B cell (primary cell): ENCODE measurements around the gene NPL. TPM values are rescaled to one million over a fixed set of nuclear protein-coding genes. Genes with fewer than 3 reads are reported as not detected.

Experiments
- ATAC-seq: fragments of 200-7000 bp; cut with Tn5 transposase; one replicate; pipeline ENCODE4 v1.10.0; 2021; ENCODE audit warnings: low read depth, mild to moderate bottlenecking, moderate number of reproducible peaks, moderate library complexity
- CTCF ChIA-PET: fragments of 350-600 bp; sonication (Branson Sonifier 250); formaldehyde crosslinking; loops from one replicate; lab custom pipeline; 2021; ENCODE audit warnings: antibody characterized with exemption, inconsistent platforms; lab: Charles Lee
- POLR2A ChIA-PET: fragments of 350-600 bp; sonication (Branson Sonifier 250); formaldehyde crosslinking; loops from one replicate; lab custom pipeline; 2021; ENCODE audit warnings: antibody characterized with exemption; lab: Charles Lee
- DNase-seq: peaks from one replicate; pipeline ENCODE4 v3.0.0; 2013
- H2AFZ ChIP-seq: 2 replicates; pipeline ENCODE4 v1.6.1; 2012; ENCODE audit warnings: mild to moderate bottlenecking, low read depth, low read length; ENCODE audit not compliant: insufficient read depth, poor library complexity, severe bottlenecking
- H3K27ac ChIP-seq, 2 donors: 1 replicate in 1 of 2; 2 replicates in 1 of 2; pipeline ENCODE4 v1.5.1; 2012 to 2013; ENCODE audit warnings: low read length in 2 of 2, mild to moderate bottlenecking in 2 of 2, moderate library complexity in 1 of 2
- H3K27me3 ChIP-seq, 4 experiments: fragments of 200-600 bp in 1 of 4; sonication (generic) in 1 of 4; replicated peaks in 1 of 4; 1 replicate in 2 of 4; 2 replicates in 2 of 4; pipeline versions ENCODE4 v1.6.1 to v1.7.0; 2013 to 2016; ENCODE audit warnings: low read length in 3 of 4, mild to moderate bottlenecking in 2 of 4, mixed read lengths in 1 of 4, moderate library complexity in 1 of 4; ENCODE audit not compliant: insufficient read depth in 4 of 4, control insufficient read depth in 3 of 4; ENCODE audit errors: control extremely low read depth in 1 of 4
- H3K36me3 ChIP-seq, 2 experiments: replicated peaks in 1 of 2; 1 replicate in 1 of 2; 2 replicates in 1 of 2; pipeline versions ENCODE4 v1.6.1 to v1.7.1; 2013; ENCODE audit warnings: low read length in 1 of 2; ENCODE audit not compliant: insufficient read depth in 2 of 2, control insufficient read depth in 1 of 2; ENCODE audit errors: control extremely low read depth in 1 of 2, extremely low read depth in 1 of 2
- H3K4me1 ChIP-seq, 2 donors: fragments of 200-600 bp in 1 of 2; sonication (generic) in 1 of 2; 1 replicate in 1 of 2; 2 replicates in 1 of 2; pipeline versions ENCODE4 v1.5.1 to v1.6.1; 2013 to 2017; ENCODE audit warnings: low read length in 2 of 2; ENCODE audit not compliant: control insufficient read depth in 2 of 2, insufficient read depth in 2 of 2
- H3K4me2 ChIP-seq: replicated peaks from 2 replicates; pipeline ENCODE3; 2012; ENCODE audit warnings: mild to moderate bottlenecking, low read depth, low read length; ENCODE audit not compliant: poor library complexity, severe bottlenecking
- H3K4me3 ChIP-seq, 5 experiments: fragments of 200-600 bp in 1 of 5; sonication (generic) in 1 of 5; 1 replicate in 3 of 5; 2 replicates in 2 of 5; pipeline versions ENCODE4 v1.5.1 to v1.7.0; 2011 to 2016; ENCODE audit warnings: low read length in 4 of 5, mild to moderate bottlenecking in 4 of 5, low read depth in 2 of 5, control low read depth in 1 of 5, moderate library complexity in 1 of 5; ENCODE audit not compliant: insufficient read depth in 1 of 5; ENCODE audit errors: control extremely low read depth in 1 of 5, extremely low read depth in 1 of 5
- H3K79me2 ChIP-seq: fragments of 200-600 bp; sonication (generic); one replicate; pipeline ENCODE4 v1.6.0; 2016; ENCODE audit warnings: low read length; ENCODE audit not compliant: control insufficient read depth, insufficient read depth
- H3K9ac ChIP-seq: fragments of 200-600 bp; sonication (generic); 2 replicates; pipeline ENCODE4 v1.6.1; 2017; ENCODE audit warnings: mild to moderate bottlenecking, low read length, moderate library complexity
- H3K9me3 ChIP-seq, 3 donors: one replicate each; pipeline versions ENCODE4 v1.6.1 to v1.7.1; 2013; ENCODE audit warnings: low read length in 2 of 3; ENCODE audit not compliant: control insufficient read depth in 2 of 3, insufficient read depth in 1 of 3; ENCODE audit errors: control extremely low read depth in 1 of 3
- H4K20me1 ChIP-seq: 2 replicates; pipeline ENCODE4 v1.6.0; 2012; ENCODE audit warnings: mild to moderate bottlenecking, low read length; ENCODE audit not compliant: insufficient read depth, control insufficient read depth, poor library complexity, severe bottlenecking
- H3K27ac Mint-ChIP-seq: one replicate; pipeline ENCODE4 v1.8.0; 2021; ENCODE audit warnings: mixed read lengths
- H3K27me3 Mint-ChIP-seq: one replicate; pipeline ENCODE4 v1.8.0; 2021; ENCODE audit warnings: mixed read lengths
- H3K4me1 Mint-ChIP-seq: one replicate; pipeline ENCODE4 v1.8.0; 2021; ENCODE audit warnings: mixed read lengths
- H3K4me3 Mint-ChIP-seq: one replicate; pipeline ENCODE4 v1.8.0; 2021; ENCODE audit warnings: mixed read lengths
- H3K9me3 Mint-ChIP-seq: one replicate; pipeline ENCODE4 v1.8.0; 2022; ENCODE audit warnings: mixed read lengths; ENCODE audit not compliant: insufficient read depth
- EZH2 ChIP-seq: IDR thresholded peaks from 2 replicates; pipeline ENCODE4 v1.6.1; 2012; ENCODE audit warnings: borderline replicate concordance, low read depth, mild to moderate bottlenecking, moderate library complexity, low read length; ENCODE audit not compliant: insufficient read depth, poor library complexity, severe bottlenecking
- WGBS: methylation state at CpG from one replicate; pipeline ENCODE4 v1.1.5; 2013; ENCODE audit warnings: missing lambda C conversion rate; ENCODE audit not compliant: insufficient coverage; 5-methylcytosine and 5-hydroxymethylcytosine counted together
- intact Hi-C: fragments of 100-400 bp; cut with micrococcal nuclease; formaldehyde crosslinking; loops from one replicate; pipeline ENCODE4 v1.10.0; 2022
- polyA plus RNA-seq: library from polyadenylated mRNA; depleted of rRNA; stranded (reverse); fragments of >200 nt; gene quantifications from 2 replicates; pipeline ENCODE4 v1.2.3, GENCODE V29; 2012
- total RNA-seq, 2 donors: library from RNA; stranded (reverse); fragments of 120-200 nt in 1 of 2; gene quantifications; 1 replicate in 1 of 2; 2 replicates in 1 of 2; pipeline versions ENCODE4 v1.2.3 to v1.2.4, GENCODE V29; 2013 to 2022
- TF ChIP-seq, protein P1 (sequence below): fragments of 200-600 bp; IDR thresholded peaks from one replicate; pipeline ENCODE4 v1.8.0; 2022; ENCODE audit warnings: antibody characterized with exemption, mild to moderate bottlenecking

The NPL gene
- total and polyA plus RNA-seq, 2 donors (not counting 1 experiment from before 2014, with no cell fraction given): 3.4 to 5.9 TPM

DNA sequence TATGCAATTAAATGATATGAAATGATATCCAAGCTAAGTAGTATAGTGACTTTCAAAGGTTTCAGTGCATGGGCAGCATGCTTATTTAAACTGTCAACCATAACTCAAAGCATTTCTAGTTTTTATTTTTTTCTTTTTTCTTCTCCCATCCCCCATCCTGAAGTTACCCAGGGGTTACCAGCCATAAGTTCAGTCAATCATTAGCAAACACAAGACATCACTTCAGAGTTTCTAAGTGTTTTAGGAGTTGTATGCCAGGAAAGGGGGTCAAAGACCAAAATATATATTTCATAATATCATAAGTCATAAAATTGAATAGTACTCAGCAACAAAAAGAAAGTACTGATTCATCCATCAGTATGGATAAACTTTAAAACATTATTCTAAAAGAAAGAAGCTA, 78.3 kb downstream of the NPL start:
- ChIA-PET POLR2A (no interaction called here), CTCF (no interaction called here)
- H3K27ac Mint-ChIP-seq: no peak overlapping the region

DNA sequence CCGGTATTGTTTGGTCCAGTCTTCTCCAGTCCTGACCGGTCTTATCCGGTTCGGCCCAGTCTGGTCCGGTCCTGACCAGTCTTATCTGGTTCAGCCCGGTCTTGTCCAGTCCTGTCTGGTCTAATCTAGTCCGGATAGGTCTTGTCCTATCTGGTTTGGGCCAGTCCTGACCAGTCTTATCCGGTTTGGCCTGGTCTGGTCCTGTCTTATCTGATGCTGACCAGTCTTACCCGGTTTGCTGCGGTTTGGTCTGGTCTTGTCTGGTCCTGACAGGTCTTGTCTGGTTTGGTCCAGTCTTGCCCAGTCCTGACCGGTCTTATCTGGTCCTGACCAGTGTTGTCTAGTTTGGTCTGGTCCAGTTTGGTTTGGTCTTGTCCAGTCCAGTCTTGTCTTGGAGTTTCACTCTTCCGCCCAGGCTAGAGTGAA, 79.7 kb downstream of the NPL start:
- no peak overlapping the region for H3K4me2 ChIP-seq
- H3K9me3 ChIP-seq: no peaks in the 10 kb centered on the region
- no peaks in the 10 kb centered on the region for H3K79me2 ChIP-seq
- DNase-seq: peak; percentile 19
- TF ChIP-seq, protein P1, sequence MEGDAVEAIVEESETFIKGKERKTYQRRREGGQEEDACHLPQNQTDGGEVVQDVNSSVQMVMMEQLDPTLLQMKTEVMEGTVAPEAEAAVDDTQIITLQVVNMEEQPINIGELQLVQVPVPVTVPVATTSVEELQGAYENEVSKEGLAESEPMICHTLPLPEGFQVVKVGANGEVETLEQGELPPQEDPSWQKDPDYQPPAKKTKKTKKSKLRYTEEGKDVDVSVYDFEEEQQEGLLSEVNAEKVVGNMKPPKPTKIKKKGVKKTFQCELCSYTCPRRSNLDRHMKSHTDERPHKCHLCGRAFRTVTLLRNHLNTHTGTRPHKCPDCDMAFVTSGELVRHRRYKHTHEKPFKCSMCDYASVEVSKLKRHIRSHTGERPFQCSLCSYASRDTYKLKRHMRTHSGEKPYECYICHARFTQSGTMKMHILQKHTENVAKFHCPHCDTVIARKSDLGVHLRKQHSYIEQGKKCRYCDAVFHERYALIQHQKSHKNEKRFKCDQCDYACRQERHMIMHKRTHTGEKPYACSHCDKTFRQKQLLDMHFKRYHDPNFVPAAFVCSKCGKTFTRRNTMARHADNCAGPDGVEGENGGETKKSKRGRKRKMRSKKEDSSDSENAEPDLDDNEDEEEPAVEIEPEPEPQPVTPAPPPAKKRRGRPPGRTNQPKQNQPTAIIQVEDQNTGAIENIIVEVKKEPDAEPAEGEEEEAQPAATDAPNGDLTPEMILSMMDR: no peak
- no peak for TF ChIP-seq EZH2
- Mint-ChIP-seq H3K9me3 (no peaks in the 10 kb centered on the region), H3K27me3 (no peaks in the 10 kb centered on the region), H3K27ac (peak overlapping the region; percentile 15), H3K4me3 (no peak overlapping the region), H3K4me1 (no peaks in the 10 kb centered on the region)
- H3K4me1 ChIP-seq: no peaks in the 10 kb centered on the region
- no peaks in the 10 kb centered on the region for H3K27me3 ChIP-seq
- H4K20me1 ChIP-seq: peaks cover 11% of the 10 kb centered on the region
- no peak overlapping the region for H3K27ac ChIP-seq
- ATAC-seq: no peak
- ChIA-PET POLR2A (no interaction called here), CTCF (no interaction called here)
- peaks cover 2 to 88% of the 10 kb centered on the region in 2 experiments for H3K36me3 ChIP-seq
- H3K9ac ChIP-seq: no peak overlapping the region
- 99% methylated on average over 12 of the region's 12 CpGs for WGBS
- no peak overlapping the region for H2AFZ ChIP-seq
- H3K4me3 ChIP-seq: no peak overlapping the region
- intact Hi-C loops: no loop called here

More for the DNA sequence above, 78.3 kb downstream of the NPL start:
- ATAC-seq (no peak), DNase-seq (no peak)
- H3K9ac ChIP-seq: no peak overlapping the region
- no peaks in the 10 kb centered on the region for H3K9me3 Mint-ChIP-seq
- no peak overlapping the region for H3K27ac ChIP-seq
- H3K9me3 ChIP-seq: no peaks in the 10 kb centered on the region
- H2AFZ ChIP-seq: no peak overlapping the region
- no peak overlapping the region for H3K4me3 Mint-ChIP-seq
- no peaks in the 10 kb centered on the region for H3K4me1 Mint-ChIP-seq
- no peaks in the 10 kb centered on the region for H3K27me3 ChIP-seq
- H4K20me1 ChIP-seq: peaks cover 20% of the 10 kb centered on the region
- no peak for TF ChIP-seq EZH2
- TF ChIP-seq, protein P1: no peak
- no peaks in the 10 kb centered on the region for H3K4me1 ChIP-seq
- peaks cover under 1 to 88% of the 10 kb centered on the region in 2 experiments for H3K36me3 ChIP-seq
- H3K27me3 Mint-ChIP-seq: no peaks in the 10 kb centered on the region
- intact Hi-C loops: no loop called here
- no peaks in the 10 kb centered on the region for H3K79me2 ChIP-seq
- no peak overlapping the region for H3K4me2 ChIP-seq
- no peak overlapping the region for H3K4me3 ChIP-seq
